NB4 (cell line): ENCODE results near the gene DGKQ.

Source experiments
- CTCF ChIP-seq: IDR thresholded peaks from one replicate; pipeline ENCODE4 v1.5.1; 2012; ENCODE audit warnings: low read depth, low read length
- MAX ChIP-seq: IDR thresholded peaks from 2 replicates; pipeline ENCODE4 v1.6.1; 2011; ENCODE audit warnings: low read depth, low read length
- MYC ChIP-seq: IDR thresholded peaks from 2 replicates; pipeline ENCODE4 v1.6.1; 2011; ENCODE audit warnings: low read depth, low read length

- no peak for TF ChIP-seq CTCF
- TF ChIP-seq MAX = no peak
- TF ChIP-seq MYC = no peak
These were observed 16.5 kb upstream of the DGKQ start for GRCh38 chr4:989722-990471.
